Cardiac muscle cell (in vitro differentiated cells and primary cell): ENCODE measurements around the gene FRY. TPM values are rescaled to one million over a fixed set of nuclear protein-coding genes. Genes with fewer than 3 reads are reported as not detected.

Experiments
- DNase-seq, 2 donors: peaks; one replicate each; pipeline versions ENCODE4 v3.0.0 to v3.0.0-alpha.2; 2010 to 2017; ENCODE audit warnings: low read depth in 1 of 2, low spot score in 1 of 2
- H3K27ac ChIP-seq: fragments of 200-600 bp; sonication (generic); 2 replicates; pipeline ENCODE4 v1.5.1; 2016
- H3K27me3 ChIP-seq: fragments of 200-600 bp; sonication (generic); 2 replicates; pipeline ENCODE4 v1.6.0; 2016; ENCODE audit warnings: control low read depth
- H3K36me3 ChIP-seq: fragments of 200-600 bp; sonication (generic); 2 replicates; pipeline ENCODE4 v1.5.1; 2016; ENCODE audit warnings: control low read depth
- H3K4me1 ChIP-seq: fragments of 200-600 bp; sonication (generic); 2 replicates; pipeline ENCODE4 v1.8.1; 2017; ENCODE audit warnings: low read depth, mild to moderate bottlenecking, mixed run types
- H3K4me3 ChIP-seq: fragments of 200-600 bp; sonication (generic); 2 replicates; pipeline ENCODE4 v1.5.1; 2016; ENCODE audit warnings: mild to moderate bottlenecking
- H3K9me3 ChIP-seq: fragments of 200-600 bp; sonication (generic); 2 replicates; pipeline ENCODE4 v1.5.1; 2017; ENCODE audit warnings: low read depth, mild to moderate bottlenecking, control low read depth
- CTCF ChIP-seq: IDR thresholded peaks from 2 replicates; pipeline ENCODE4 v1.5.1; 2012; ENCODE audit warnings: low read depth, mild to moderate bottlenecking, low read length
- polyA plus RNA-seq: library from polyadenylated mRNA; unstranded; fragments of >200 nt; fragmentation: Nextera tagmentation; extraction: Ambion mirVana; gene quantifications from 2 replicates; pipeline ENCODE4 v1.2.1, GENCODE V29; 2016
- total RNA-seq: library from RNA; depleted of rRNA; stranded (reverse); fragments of >200 nt; gene quantifications from 2 replicates; pipeline ENCODE4 v1.2.3, GENCODE V29; 2016

The FRY gene
- total and polyA plus RNA-seq, 2 experiments from 2014 or later: 2.4 to 13.2 TPM

- TF ChIP-seq CTCF: no peak
- DNase-seq: no peak
- no peak overlapping the region for H3K27ac ChIP-seq
Measured at GRCh38 chr13:32009362-32009761, 22.2 kb upstream of the FRY start.

GRCh38 chr13:32010136-32010535 is 21.4 kb upstream of the FRY start:
- Histone ChIP-seq H3K27ac (no peak overlapping the region), H3K27me3 (no peaks in the 10 kb centered on the region), H3K36me3 (no peaks in the 10 kb centered on the region), H3K9me3 (no peaks in the 10 kb centered on the region), H3K4me3 (no peak overlapping the region), H3K4me1 (no peaks in the 10 kb centered on the region)
- TF ChIP-seq CTCF: no peak
- no peak for DNase-seq

More at GRCh38 chr13:32009362-32009761, 22.2 kb upstream of the FRY start:
- Histone ChIP-seq H3K36me3 (no peaks in the 10 kb centered on the region), H3K27me3 (no peaks in the 10 kb centered on the region), H3K4me1 (no peaks in the 10 kb centered on the region), H3K4me3 (no peak overlapping the region), H3K9me3 (no peaks in the 10 kb centered on the region)

- Histone ChIP-seq H3K27ac (no peak overlapping the region), H3K4me1 (no peaks in the 10 kb centered on the region), H3K9me3 (no peaks in the 10 kb centered on the region), H3K36me3 (no peaks in the 10 kb centered on the region), H3K4me3 (no peak overlapping the region), H3K27me3 (no peaks in the 10 kb centered on the region)
- TF ChIP-seq CTCF: no peak
- DNase-seq: no peak
Measured at GRCh38 chr13:32011971-32012370, 19.6 kb upstream of the FRY start.

GRCh38 chr13:32013181-32013580 is 18.4 kb upstream of the FRY start:
- no peaks in the 10 kb centered on the region for H3K27me3 ChIP-seq
- DNase-seq: no peak
- no peak for TF ChIP-seq CTCF
- H3K27ac ChIP-seq: no peak overlapping the region
- no peaks in the 10 kb centered on the region for H3K9me3 ChIP-seq
- H3K4me3 ChIP-seq: no peak overlapping the region
- H3K36me3 ChIP-seq: no peaks in the 10 kb centered on the region
- no peaks in the 10 kb centered on the region for H3K4me1 ChIP-seq

- no peak overlapping the region for H3K4me3 ChIP-seq
- no peaks in the 10 kb centered on the region for H3K4me1 ChIP-seq
- TF ChIP-seq CTCF: no peak
- no peak overlapping the region for H3K27ac ChIP-seq
- no peaks in the 10 kb centered on the region for H3K36me3 ChIP-seq
- no peaks in the 10 kb centered on the region for H3K9me3 ChIP-seq
- no peak for DNase-seq
- no peaks in the 10 kb centered on the region for H3K27me3 ChIP-seq
Measured at GRCh38 chr13:32016119-32016518, 15.5 kb upstream of the FRY start.

- Histone ChIP-seq H3K4me3 (no peak overlapping the region), H3K9me3 (no peaks in the 10 kb centered on the region), H3K27ac (no peak overlapping the region), H3K36me3 (no peaks in the 10 kb centered on the region), H3K4me1 (no peaks in the 10 kb centered on the region), H3K27me3 (no peaks in the 10 kb centered on the region)
- no peak for TF ChIP-seq CTCF
- no peak for DNase-seq
Measured at GRCh38 chr13:32016631-32017030, 14.9 kb upstream of the FRY start.
